Kidney epithelial cell (primary cell): ENCODE data around the gene SLX4IP. TPM values are rescaled to one million over a fixed set of nuclear protein-coding genes. Genes with fewer than 3 reads are reported as not detected.

Source experiments
- DNase-seq: peaks from one replicate; pipeline ENCODE4 v3.0.0-alpha.2; 2010; ENCODE audit warnings: low read depth
- H3K27me3 ChIP-seq: 2 replicates; pipeline ENCODE4 v1.6.0; 2011; ENCODE audit warnings: low read length; ENCODE audit not compliant: control insufficient read depth, insufficient read depth
- H3K36me3 ChIP-seq: 2 replicates; pipeline ENCODE4 v1.5.1; 2011; ENCODE audit warnings: low read length; ENCODE audit not compliant: control insufficient read depth, insufficient read depth
- H3K4me3 ChIP-seq: 2 replicates; pipeline ENCODE4 v1.5.1; 2011; ENCODE audit warnings: low read depth, mild to moderate bottlenecking, control low read depth, low read length
- CTCF ChIP-seq: IDR thresholded peaks from 2 replicates; pipeline ENCODE4 v1.5.1; 2011; ENCODE audit warnings: mild to moderate bottlenecking, moderate library complexity, low read length, control low read depth, inconsistent platforms; ENCODE audit not compliant: insufficient read depth, poor library complexity, severe bottlenecking
- total RNA-seq: library from RNA; depleted of rRNA; stranded (reverse); fragments of >200 nt; gene quantifications from 2 replicates; pipeline ENCODE4 v1.2.3, GENCODE V29; 2015

SLX4IP gene
- total RNA-seq, 1 donor from 2014 or later = 5.8 TPM

- DNase-seq = no peak
- no peak for TF ChIP-seq CTCF
- Histone ChIP-seq H3K36me3 (no peaks in the 10 kb centered on the region), H3K27me3 (no peaks in the 10 kb centered on the region), H3K4me3 (no peak overlapping the region)
These were observed 95.8 kb downstream of the SLX4IP start for GRCh38 chr20:10530883-10531282.

GRCh38 chr20:10531848-10532247 lies 96.7 kb downstream of the SLX4IP start:
- TF ChIP-seq CTCF = no peak
- H3K27me3 ChIP-seq = no peaks in the 10 kb centered on the region
- no peak overlapping the region for H3K4me3 ChIP-seq
- no peaks in the 10 kb centered on the region for H3K36me3 ChIP-seq
- no peak for DNase-seq

GRCh38 chr20:10532361-10532760 lies 97.3 kb downstream of the SLX4IP start:
- Histone ChIP-seq H3K4me3 (no peak overlapping the region), H3K36me3 (no peaks in the 10 kb centered on the region), H3K27me3 (no peaks in the 10 kb centered on the region)
- DNase-seq = no peak
- no peak for TF ChIP-seq CTCF

- DNase-seq = no peak
- Histone ChIP-seq H3K36me3 (no peaks in the 10 kb centered on the region), H3K27me3 (no peaks in the 10 kb centered on the region), H3K4me3 (no peak overlapping the region)
- peak; percentile 56 for TF ChIP-seq CTCF
These were observed 101.4 kb downstream of the SLX4IP start for GRCh38 chr20:10536531-10536930.

GRCh38 chr20:10537850-10538480 lies 102.9 kb downstream of the SLX4IP start:
- no peak for TF ChIP-seq CTCF

GRCh38 chr20:10538768-10539167 lies 103.7 kb downstream of the SLX4IP start:
- no peak for TF ChIP-seq CTCF
- Histone ChIP-seq H3K27me3 (no peaks in the 10 kb centered on the region), H3K4me3 (no peak overlapping the region), H3K36me3 (no peaks in the 10 kb centered on the region)
- no peak for DNase-seq

More at GRCh38 chr20:10537850-10538480, 102.9 kb downstream of the SLX4IP start:
- no peaks in the 10 kb centered on the region for H3K36me3 ChIP-seq
- H3K27me3 ChIP-seq = no peaks in the 10 kb centered on the region
- DNase-seq = no peak
- H3K4me3 ChIP-seq = no peak overlapping the region
